ENCODE measurements around the gene CDK5RAP3.

Gene CDK5RAP3

DNA sequence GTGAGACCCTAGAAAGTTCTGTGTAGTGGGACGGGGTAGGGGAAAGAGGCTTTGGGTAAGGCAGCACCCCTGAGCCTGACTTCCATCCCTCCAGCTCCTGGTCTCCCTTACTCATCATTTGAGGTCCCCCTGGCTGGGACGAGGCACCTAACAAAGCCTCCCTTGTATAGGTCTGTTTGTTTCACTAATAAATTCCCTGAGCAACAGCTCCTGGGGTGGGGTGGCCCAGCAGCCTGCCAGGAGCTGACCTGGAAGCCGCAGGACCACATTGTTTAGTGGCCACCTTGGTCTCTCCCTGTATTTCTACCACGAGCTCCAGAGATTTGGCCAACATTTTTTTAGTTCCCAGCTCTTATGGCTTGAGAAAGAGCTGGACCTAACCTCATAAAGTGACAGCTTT, 20.5 kb upstream of the CDK5RAP3 start:
- ChIA-PET CTCF (interaction anchor here (0.6 to 22.4 kb wide), 15 partner anchors 8 to 1527 kb away, joined by 3 to 592 read pairs (median 7); partner anchors contain the start of genes CDK5RAP3, PNPO, PRR15L and SCRN2), POLR2A (interaction anchor here (1.1 to 4.0 kb wide), 5 partner anchors 9 to 119 kb away, joined by 3 to 24 read pairs (median 7); partner anchors contain the start of genes CDK5RAP3, LRRC46, MRPL10 and PNPO)
- Histone ChIP-seq H3K4me1 (ENCODE audit: control insufficient read depth, insufficient read depth, low read length) (peaks cover 2% of the 10 kb centered on the region), H3K36me3 (ENCODE audit: control insufficient read depth in 2 of 2, insufficient read depth in 1 of 2, low read length in 2 of 2) (peaks cover 6 to 67% of the 10 kb centered on the region in 2 experiments; a peak in 2 of 3 replicates), H3K4me3 (ENCODE audit: low read depth, low read length) (no peak overlapping the region), H3K27ac (ENCODE audit: extremely low read depth, low read depth, low read length) (no peak overlapping the region), H3K9me3 (ENCODE audit: control insufficient read depth, insufficient read depth, low read depth, low read length) (no peaks in the 10 kb centered on the region)
- no peak for TF ChIP-seq PRDM1 (tag by site-specific recombination; IDR thresholded peaks at IDR 0.05)
- TF ChIP-seq ZNF24 (tag by site-specific recombination; IDR thresholded peaks at IDR 0.05): no peak
- TF ChIP-seq, protein P1, sequence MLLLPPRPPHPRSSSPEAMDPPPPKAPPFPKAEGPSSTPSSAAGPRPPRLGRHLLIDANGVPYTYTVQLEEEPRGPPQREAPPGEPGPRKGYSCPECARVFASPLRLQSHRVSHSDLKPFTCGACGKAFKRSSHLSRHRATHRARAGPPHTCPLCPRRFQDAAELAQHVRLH (tag by site-specific recombination; IDR thresholded peaks at IDR 0.05): no peak

DNA sequence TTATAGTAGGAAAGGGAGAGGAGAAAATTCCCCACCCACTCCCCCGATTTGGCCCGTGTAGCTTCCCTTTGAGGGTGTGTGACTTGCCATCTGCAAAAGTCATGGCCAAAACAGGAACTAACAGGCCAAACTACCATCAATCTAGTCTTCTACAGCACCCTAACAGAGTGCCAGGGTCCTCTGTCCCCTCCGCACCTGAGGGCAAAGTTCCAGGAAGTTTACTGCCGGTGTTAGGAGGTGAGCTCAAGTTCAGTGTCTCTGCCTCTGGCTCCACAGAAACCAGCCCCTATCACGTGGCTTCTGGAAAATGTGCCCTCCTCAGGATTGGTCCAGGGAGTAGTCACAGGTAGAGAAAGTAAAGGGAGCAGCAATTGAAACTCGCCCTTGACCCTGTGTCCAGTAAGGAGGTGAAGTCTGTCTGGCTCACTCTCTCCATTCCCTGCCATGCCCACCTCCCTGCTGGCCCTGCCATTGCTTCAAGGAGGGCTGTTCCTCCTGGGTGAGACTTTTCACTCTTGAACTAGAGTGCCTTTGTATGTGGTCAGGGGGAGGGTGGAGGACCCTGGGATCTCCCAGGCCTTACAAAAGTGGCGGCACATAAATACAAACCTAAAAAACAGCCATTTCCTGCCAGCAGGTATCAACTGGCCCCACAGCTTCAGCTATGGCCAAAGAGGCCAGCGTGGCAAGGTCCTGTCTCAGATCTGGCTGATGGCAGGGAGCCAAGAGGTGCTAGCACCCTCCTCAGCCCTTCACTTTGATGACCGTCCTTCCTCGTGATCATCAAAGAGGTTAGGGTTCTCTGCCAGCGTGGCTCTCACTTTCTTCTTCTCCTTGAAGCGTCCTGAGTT, 18.5 kb upstream of the CDK5RAP3 start:
- no peaks in the 10 kb centered on the region for H3K9me3 ChIP-seq (ENCODE audit: control insufficient read depth, insufficient read depth, low read depth, low read length)
- H3K36me3 ChIP-seq (ENCODE audit: control insufficient read depth in 2 of 2, insufficient read depth in 1 of 2, low read length in 2 of 2): peaks cover 6 to 51% of the 10 kb centered on the region in 2 experiments; a peak in 2 of 3 replicates
- no peak overlapping the region for H3K4me3 ChIP-seq (ENCODE audit: low read depth, low read length)
- no peak overlapping the region for H3K27ac ChIP-seq (ENCODE audit: extremely low read depth, low read depth, low read length)
- ChIA-PET POLR2A (interaction anchor here (0.6 to 1.4 kb wide), 2 partner anchors 19 to 302 kb away, joined by 4 read pairs; partner anchors contain the start of gene CDK5RAP3), CTCF (interaction anchor here (0.5 to 22.4 kb wide), 9 partner anchors 8 to 110 kb away, joined by 3 to 592 read pairs (median 5); partner anchors contain the start of genes CDK5RAP3, PNPO and SCRN2)
- H3K4me1 ChIP-seq (ENCODE audit: control insufficient read depth, insufficient read depth, low read length): peaks cover 10% of the 10 kb centered on the region
- TF ChIP-seq, protein P2, sequence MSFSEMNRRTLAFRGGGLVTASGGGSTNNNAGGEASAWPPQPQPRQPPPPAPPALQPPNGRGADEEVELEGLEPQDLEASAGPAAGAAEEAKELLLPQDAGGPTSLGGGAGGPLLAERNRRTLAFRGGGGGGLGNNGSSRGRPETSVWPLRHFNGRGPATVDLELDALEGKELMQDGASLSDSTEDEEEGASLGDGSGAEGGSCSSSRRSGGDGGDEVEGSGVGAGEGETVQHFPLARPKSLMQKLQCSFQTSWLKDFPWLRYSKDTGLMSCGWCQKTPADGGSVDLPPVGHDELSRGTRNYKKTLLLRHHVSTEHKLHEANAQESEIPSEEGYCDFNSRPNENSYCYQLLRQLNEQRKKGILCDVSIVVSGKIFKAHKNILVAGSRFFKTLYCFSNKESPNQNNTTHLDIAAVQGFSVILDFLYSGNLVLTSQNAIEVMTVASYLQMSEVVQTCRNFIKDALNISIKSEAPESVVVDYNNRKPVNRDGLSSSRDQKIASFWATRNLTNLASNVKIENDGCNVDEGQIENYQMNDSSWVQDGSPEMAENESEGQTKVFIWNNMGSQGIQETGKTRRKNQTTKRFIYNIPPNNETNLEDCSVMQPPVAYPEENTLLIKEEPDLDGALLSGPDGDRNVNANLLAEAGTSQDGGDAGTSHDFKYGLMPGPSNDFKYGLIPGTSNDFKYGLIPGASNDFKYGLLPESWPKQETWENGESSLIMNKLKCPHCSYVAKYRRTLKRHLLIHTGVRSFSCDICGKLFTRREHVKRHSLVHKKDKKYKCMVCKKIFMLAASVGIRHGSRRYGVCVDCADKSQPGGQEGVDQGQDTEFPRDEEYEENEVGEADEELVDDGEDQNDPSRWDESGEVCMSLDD (tag by site-specific recombination; IDR thresholded peaks at IDR 0.05): no peak
- TF ChIP-seq SCRT2 (tag by site-specific recombination; IDR thresholded peaks at IDR 0.05) (no peak), ZNF2 (tag by site-specific recombination; IDR thresholded peaks at IDR 0.05) (no peak), ZBTB21 (tag by site-specific recombination; IDR thresholded peaks at IDR 0.05) (no peak), ZNF223 (tag by site-specific recombination; IDR thresholded peaks at IDR 0.05) (no peak), SALL2 (tag by site-specific recombination; IDR thresholded peaks at IDR 0.05; ENCODE audit: borderline replicate concordance) (no peak)

DNA sequence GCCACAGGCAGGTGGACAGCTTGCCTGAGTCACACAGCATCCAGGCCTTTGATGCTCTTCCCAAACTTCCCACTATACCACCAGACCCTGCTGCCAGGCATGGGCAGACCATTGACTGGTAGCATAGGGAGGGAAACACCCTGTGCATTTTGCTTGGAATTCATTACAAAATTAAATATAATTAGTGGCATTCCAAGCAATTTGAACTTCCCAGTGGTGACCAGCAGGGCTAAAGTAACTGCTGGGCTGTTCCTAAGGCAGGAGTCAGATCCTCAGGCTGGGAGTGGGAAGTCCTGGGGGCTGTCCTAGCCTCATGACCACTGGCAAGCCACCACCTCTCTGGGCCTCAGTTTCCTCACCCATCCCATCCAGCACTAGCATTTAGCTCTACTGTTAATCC, 17.0 kb upstream of the CDK5RAP3 start:
- TF ChIP-seq ZNF777 (tag by site-specific recombination; IDR thresholded peaks at IDR 0.05; ENCODE audit: borderline replicate concordance) (no peak), ZNF837 (tag by site-specific recombination; IDR thresholded peaks at IDR 0.05) (no peak), ZNF560 (tag by site-specific recombination; IDR thresholded peaks at IDR 0.05; ENCODE audit: borderline replicate concordance) (no peak), ZNF133 (tag by site-specific recombination; IDR thresholded peaks at IDR 0.05) (no peak)
- TF ChIP-seq, protein P3, sequence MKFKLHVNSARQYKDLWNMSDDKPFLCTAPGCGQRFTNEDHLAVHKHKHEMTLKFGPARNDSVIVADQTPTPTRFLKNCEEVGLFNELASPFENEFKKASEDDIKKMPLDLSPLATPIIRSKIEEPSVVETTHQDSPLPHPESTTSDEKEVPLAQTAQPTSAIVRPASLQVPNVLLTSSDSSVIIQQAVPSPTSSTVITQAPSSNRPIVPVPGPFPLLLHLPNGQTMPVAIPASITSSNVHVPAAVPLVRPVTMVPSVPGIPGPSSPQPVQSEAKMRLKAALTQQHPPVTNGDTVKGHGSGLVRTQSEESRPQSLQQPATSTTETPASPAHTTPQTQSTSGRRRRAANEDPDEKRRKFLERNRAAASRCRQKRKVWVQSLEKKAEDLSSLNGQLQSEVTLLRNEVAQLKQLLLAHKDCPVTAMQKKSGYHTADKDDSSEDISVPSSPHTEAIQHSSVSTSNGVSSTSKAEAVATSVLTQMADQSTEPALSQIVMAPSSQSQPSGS (tag by site-specific recombination; IDR thresholded peaks at IDR 0.05; ENCODE audit: low read depth): no peak
- TF ChIP-seq, protein P4, sequence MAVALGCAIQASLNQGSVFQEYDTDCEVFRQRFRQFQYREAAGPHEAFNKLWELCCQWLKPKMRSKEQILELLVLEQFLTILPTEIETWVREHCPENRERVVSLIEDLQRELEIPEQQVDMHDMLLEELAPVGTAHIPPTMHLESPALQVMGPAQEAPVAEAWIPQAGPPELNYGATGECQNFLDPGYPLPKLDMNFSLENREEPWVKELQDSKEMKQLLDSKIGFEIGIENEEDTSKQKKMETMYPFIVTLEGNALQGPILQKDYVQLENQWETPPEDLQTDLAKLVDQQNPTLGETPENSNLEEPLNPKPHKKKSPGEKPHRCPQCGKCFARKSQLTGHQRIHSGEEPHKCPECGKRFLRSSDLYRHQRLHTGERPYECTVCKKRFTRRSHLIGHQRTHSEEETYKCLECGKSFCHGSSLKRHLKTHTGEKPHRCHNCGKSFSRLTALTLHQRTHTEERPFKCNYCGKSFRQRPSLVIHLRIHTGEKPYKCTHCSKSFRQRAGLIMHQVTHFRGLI (tag by site-specific recombination; IDR thresholded peaks at IDR 0.05): peak; percentile 60; the same call in 1 of the 2 replicates
- POLR2A ChIA-PET: interaction anchor here (0.7 to 4.0 kb wide), 2 partner anchors 13 to 17 kb away, joined by 5 to 26 read pairs; partner anchors contain the start of genes CDK5RAP3 and PNPO

More for the DNA sequence above, 17.0 kb upstream of the CDK5RAP3 start:
- H3K36me3 ChIP-seq (ENCODE audit: control insufficient read depth in 2 of 2, insufficient read depth in 1 of 2, low read length in 2 of 2): peaks cover 6 to 38% of the 10 kb centered on the region in 2 experiments; a peak in 2 of 3 replicates
- CTCF ChIA-PET: interaction anchor here (0.6 to 22.4 kb wide), 10 partner anchors 6 to 111 kb away, joined by 3 to 592 read pairs (median 7); partner anchors contain the start of genes CDK5RAP3 and SCRN2
- H3K4me1 ChIP-seq (ENCODE audit: control insufficient read depth, insufficient read depth, low read length): peaks cover 16% of the 10 kb centered on the region
- no peaks in the 10 kb centered on the region for H3K9me3 ChIP-seq (ENCODE audit: control insufficient read depth, insufficient read depth, low read depth, low read length)
- no peak overlapping the region for H3K27ac ChIP-seq (ENCODE audit: extremely low read depth, low read depth, low read length)
- no peak overlapping the region for H3K4me3 ChIP-seq (ENCODE audit: low read depth, low read length)
